Kidney epithelial cell (primary cell): ENCODE measurements around the gene ZDHHC23. TPM values are rescaled to one million over a fixed set of nuclear protein-coding genes. Genes with fewer than 3 reads are reported as not detected.

Source experiments
- DNase-seq: peaks from one replicate; pipeline ENCODE4 v3.0.0-alpha.2; 2010; ENCODE audit warnings: low read depth
- H3K27me3 ChIP-seq: 2 replicates; pipeline ENCODE4 v1.6.0; 2011; ENCODE audit warnings: low read length; ENCODE audit not compliant: control insufficient read depth, insufficient read depth
- H3K36me3 ChIP-seq: 2 replicates; pipeline ENCODE4 v1.5.1; 2011; ENCODE audit warnings: low read length; ENCODE audit not compliant: control insufficient read depth, insufficient read depth
- H3K4me3 ChIP-seq: 2 replicates; pipeline ENCODE4 v1.5.1; 2011; ENCODE audit warnings: low read depth, mild to moderate bottlenecking, control low read depth, low read length
- CTCF ChIP-seq: IDR thresholded peaks from 2 replicates; pipeline ENCODE4 v1.5.1; 2011; ENCODE audit warnings: mild to moderate bottlenecking, moderate library complexity, low read length, control low read depth, inconsistent platforms; ENCODE audit not compliant: insufficient read depth, poor library complexity, severe bottlenecking
- total RNA-seq: library from RNA; depleted of rRNA; stranded (reverse); fragments of >200 nt; gene quantifications from 2 replicates; pipeline ENCODE4 v1.2.3, GENCODE V29; 2015

The ZDHHC23 gene
- 4.7 and 8.4 TPM in 2 replicates for total RNA-seq

- no peak for TF ChIP-seq CTCF
- no peak for DNase-seq
- no peaks in the 10 kb centered on the region for H3K36me3 ChIP-seq
- H3K4me3 ChIP-seq = peak within 1 kb of the TSS; percentile 64
- peaks cover 3% of the 10 kb centered on the region for H3K27me3 ChIP-seq
Observed at GRCh38 chr3:113947372-113948014, at the start of gene ZDHHC23. TSS of gene ZDHHC23 (plus strand) at chr3:113948013. CDS start at chr3:113948803, 790 bp downstream.

GRCh38 chr3:113898892-113899291 lies 48.9 kb upstream of the ZDHHC23 start:
- no peak for TF ChIP-seq CTCF
- no peak for DNase-seq
- no peaks in the 10 kb centered on the region for H3K27me3 ChIP-seq
- no peaks in the 10 kb centered on the region for H3K36me3 ChIP-seq
- H3K4me3 ChIP-seq = no peak overlapping the region

- no peak for TF ChIP-seq CTCF
- H3K36me3 ChIP-seq = no peaks in the 10 kb centered on the region
- H3K27me3 ChIP-seq = no peaks in the 10 kb centered on the region
- no peak overlapping the region for H3K4me3 ChIP-seq
- DNase-seq = no peak
Observed at GRCh38 chr3:113906568-113907140, 41.2 kb upstream of the ZDHHC23 start.

- Histone ChIP-seq H3K36me3 (no peaks in the 10 kb centered on the region), H3K4me3 (no peak overlapping the region), H3K27me3 (no peaks in the 10 kb centered on the region)
- TF ChIP-seq CTCF = no peak
- DNase-seq = no peak
Observed at GRCh38 chr3:113908133-113908532, 39.7 kb upstream of the ZDHHC23 start.

GRCh38 chr3:113910966-113911365 lies 36.8 kb upstream of the ZDHHC23 start:
- no peak for TF ChIP-seq CTCF
- no peak for DNase-seq
- Histone ChIP-seq H3K4me3 (no peak overlapping the region), H3K27me3 (no peaks in the 10 kb centered on the region), H3K36me3 (no peaks in the 10 kb centered on the region)
